ENCODE data around the gene PGS1.

DNA sequence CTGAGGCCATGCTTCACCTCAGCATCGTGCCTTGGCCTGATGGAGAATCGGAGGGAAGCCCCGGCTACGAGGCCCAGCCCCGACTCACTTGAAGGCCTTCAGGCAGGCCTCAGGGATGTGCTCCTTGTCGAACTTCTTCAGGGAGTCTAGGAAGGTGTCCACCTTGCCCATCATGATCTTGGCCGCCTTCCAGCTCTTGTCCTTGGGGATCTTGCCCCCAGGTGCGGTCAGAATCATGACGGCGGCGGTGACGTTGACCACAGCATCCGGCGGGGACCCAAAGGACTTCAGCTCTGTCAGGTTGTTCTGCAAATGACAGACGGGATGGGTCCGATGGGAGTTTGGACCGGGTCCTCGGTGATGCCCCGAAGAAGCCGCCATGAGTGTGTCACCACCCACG lies 81.2 kb downstream of the PGS1 start:
- no peak for TF ChIP-seq CTCF (conservative IDR thresholded peaks at IDR 0.05; ENCODE audit: low read depth, low read length)
- no peak for TF ChIP-seq EZH2 (IDR thresholded peaks at IDR 0.05; ENCODE audit: borderline replicate concordance, low read depth, low read length, poor library complexity, severe bottlenecking)
